Keratinocyte (primary cell): Measurements from ENCODE around the gene IFT22. TPM values are rescaled to one million over a fixed set of nuclear protein-coding genes. Genes with fewer than 3 reads are reported as not detected.

Experiments used
- DNase-seq: peaks from one replicate; pipeline ENCODE4 v3.0.0-alpha.2; 2011; ENCODE audit warnings: low read depth, missing footprints, low spot score
- FAIRE-seq: peaks from 2 replicates; lab custom pipeline; 2011; peaks lifted over from hg19 to GRCh38; lab: Jason Lieb, UNC
- H2AFZ ChIP-seq: 2 replicates; pipeline ENCODE4 v1.6.0; 2012; ENCODE audit warnings: low read length, control low read depth, inconsistent platforms; ENCODE audit not compliant: control insufficient read depth
- H3K27ac ChIP-seq: 2 replicates; pipeline ENCODE4 v1.5.1; 2011; ENCODE audit warnings: low read length; ENCODE audit not compliant: control insufficient read depth, insufficient read depth
- H3K27me3 ChIP-seq: 3 replicates; pipeline ENCODE4 v1.6.0; 2011; ENCODE audit warnings: low read length; ENCODE audit not compliant: control insufficient read depth, insufficient read depth; ENCODE audit errors: extremely low read depth
- H3K36me3 ChIP-seq, 2 experiments: 2 replicates in 1 of 2; 3 replicates in 1 of 2; pipeline ENCODE4 v1.5.1; 2011; ENCODE audit warnings: low read length in 2 of 2, mild to moderate bottlenecking in 1 of 2; ENCODE audit not compliant: control insufficient read depth in 2 of 2, insufficient read depth in 2 of 2; ENCODE audit errors: extremely low read depth in 1 of 2
- H3K4me1 ChIP-seq: 3 replicates; pipeline ENCODE4 v1.5.1; 2011; ENCODE audit warnings: low read length; ENCODE audit not compliant: control insufficient read depth, insufficient read depth; ENCODE audit errors: extremely low read depth
- H3K4me2 ChIP-seq: 3 replicates; pipeline ENCODE4 v1.6.0; 2011; ENCODE audit warnings: low read depth, low read length; ENCODE audit not compliant: control insufficient read depth, insufficient read depth; ENCODE audit errors: extremely low read depth
- H3K4me3 ChIP-seq, 3 experiments: fragments of 200-600 bp in 1 of 3; sonication (generic) in 1 of 3; 2 replicates in 2 of 3; 3 replicates in 1 of 3; pipeline ENCODE4 v1.5.1; 2011 to 2016; ENCODE audit warnings: low read length in 3 of 3, mild to moderate bottlenecking in 3 of 3, control low read depth in 2 of 3, inconsistent platforms in 1 of 3, low read depth in 1 of 3, mixed read lengths in 1 of 3, mixed run types in 1 of 3, moderate library complexity in 1 of 3; ENCODE audit not compliant: control insufficient read depth in 2 of 3, insufficient read depth in 2 of 3; ENCODE audit errors: extremely low read depth in 1 of 3
- H3K79me2 ChIP-seq: 2 replicates; pipeline ENCODE4 v1.6.0; 2012; ENCODE audit warnings: low read length; ENCODE audit not compliant: control insufficient read depth, insufficient read depth
- H3K9ac ChIP-seq: 3 replicates; pipeline ENCODE4 v1.6.0; 2011; ENCODE audit warnings: low read length; ENCODE audit not compliant: control insufficient read depth, insufficient read depth; ENCODE audit errors: extremely low read depth
- H3K9me1 ChIP-seq: 3 replicates; pipeline ENCODE4 v1.6.0; 2011; ENCODE audit warnings: low read length; ENCODE audit not compliant: control insufficient read depth, insufficient read depth; ENCODE audit errors: extremely low read depth
- H3K9me3 ChIP-seq: 2 replicates; pipeline ENCODE4 v1.5.1; 2012; ENCODE audit warnings: low read depth, low read length; ENCODE audit not compliant: control insufficient read depth
- H4K20me1 ChIP-seq: 3 replicates; pipeline ENCODE4 v1.6.0; 2011; ENCODE audit warnings: low read length; ENCODE audit not compliant: control insufficient read depth, insufficient read depth; ENCODE audit errors: extremely low read depth
- EZH2 ChIP-seq: IDR thresholded peaks from one replicate; pipeline ENCODE4 v1.6.1; 2012; ENCODE audit warnings: inconsistent platforms, mild to moderate bottlenecking, low read length, moderate library complexity
- dilution Hi-C: fragments of 300-500 bp; cut with MboI; formaldehyde crosslinking; loops from one replicate; pipeline ENCODE4 v1.7.0; 2020; ENCODE audit warnings: low sequenced_read_pairs; ENCODE audit not compliant: extremely low pct_ligation_motif_present
- polyA plus RNA-seq, 5 experiments: library from polyadenylated mRNA; depleted of rRNA in 3 of 5; stranded (reverse) in 3 of 5; stranded (forward) in 1 of 5; unstranded in 1 of 5; fragments of >200 nt; gene quantifications; 1 replicate in 1 of 5; 2 replicates in 3 of 5; 3 replicates in 1 of 5; pipeline versions ENCODE4 v1.2.1 to v1.2.3, GENCODE V29; 2011 to 2012; ENCODE audit warnings: missing spikeins in 2 of 5, low read depth in 1 of 5, low replicate concordance in 1 of 5
- TF ChIP-seq, protein P1 (sequence below), 3 experiments: IDR thresholded peaks in 1 of 3; conservative IDR thresholded peaks in 1 of 3; optimal IDR thresholded peaks in 1 of 3; 2 replicates in 2 of 3; 3 replicates in 1 of 3; pipeline versions ENCODE3 to v1.5.1; 2011; ENCODE audit warnings: low read length in 3 of 3, mild to moderate bottlenecking in 3 of 3, moderate library complexity in 2 of 3, control low read depth in 1 of 3, inconsistent platforms in 1 of 3; ENCODE audit not compliant: insufficient read depth in 2 of 3; ENCODE audit errors: extremely low read depth in 1 of 3

The IFT22 gene
- polyA plus RNA-seq, 1 donor (not counting 4 experiments of a cell fraction or from before 2014, with no cell fraction given) = 29.4 TPM

- Histone ChIP-seq H3K9me3 (no peaks in the 10 kb centered on the region), H3K9me1 (no peaks in the 10 kb centered on the region), H3K79me2 (no peaks in the 10 kb centered on the region), H2AFZ (no peak overlapping the region), H3K27ac (no peak overlapping the region), H3K4me2 (no peak overlapping the region), H3K4me1 (peaks cover 7% of the 10 kb centered on the region), H3K4me3 (no peak overlapping the region), H3K27me3 (no peaks in the 10 kb centered on the region), H4K20me1 (peaks cover 3% of the 10 kb centered on the region), H3K36me3 (no peaks in the 10 kb centered on the region), H3K9ac (no peak overlapping the region)
- dilution Hi-C loops = no loop called here
- DNase-seq = no peak
- no peak for TF ChIP-seq EZH2
- TF ChIP-seq, protein P1, sequence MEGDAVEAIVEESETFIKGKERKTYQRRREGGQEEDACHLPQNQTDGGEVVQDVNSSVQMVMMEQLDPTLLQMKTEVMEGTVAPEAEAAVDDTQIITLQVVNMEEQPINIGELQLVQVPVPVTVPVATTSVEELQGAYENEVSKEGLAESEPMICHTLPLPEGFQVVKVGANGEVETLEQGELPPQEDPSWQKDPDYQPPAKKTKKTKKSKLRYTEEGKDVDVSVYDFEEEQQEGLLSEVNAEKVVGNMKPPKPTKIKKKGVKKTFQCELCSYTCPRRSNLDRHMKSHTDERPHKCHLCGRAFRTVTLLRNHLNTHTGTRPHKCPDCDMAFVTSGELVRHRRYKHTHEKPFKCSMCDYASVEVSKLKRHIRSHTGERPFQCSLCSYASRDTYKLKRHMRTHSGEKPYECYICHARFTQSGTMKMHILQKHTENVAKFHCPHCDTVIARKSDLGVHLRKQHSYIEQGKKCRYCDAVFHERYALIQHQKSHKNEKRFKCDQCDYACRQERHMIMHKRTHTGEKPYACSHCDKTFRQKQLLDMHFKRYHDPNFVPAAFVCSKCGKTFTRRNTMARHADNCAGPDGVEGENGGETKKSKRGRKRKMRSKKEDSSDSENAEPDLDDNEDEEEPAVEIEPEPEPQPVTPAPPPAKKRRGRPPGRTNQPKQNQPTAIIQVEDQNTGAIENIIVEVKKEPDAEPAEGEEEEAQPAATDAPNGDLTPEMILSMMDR (optimal IDR thresholded peaks at IDR 0.05 in 1 of 3, IDR thresholded peaks at IDR 0.05 in 1 of 3, conservative IDR thresholded peaks at IDR 0.05 in 1 of 3; ENCODE audit: extremely low read depth in 1 of 3, insufficient read depth in 2 of 3, low read length in 3 of 3) = no peak
- no peak for FAIRE-seq
Measured at GRCh38 chr7:101332026-101332425, 10.4 kb upstream of the IFT22 start.

DNA sequence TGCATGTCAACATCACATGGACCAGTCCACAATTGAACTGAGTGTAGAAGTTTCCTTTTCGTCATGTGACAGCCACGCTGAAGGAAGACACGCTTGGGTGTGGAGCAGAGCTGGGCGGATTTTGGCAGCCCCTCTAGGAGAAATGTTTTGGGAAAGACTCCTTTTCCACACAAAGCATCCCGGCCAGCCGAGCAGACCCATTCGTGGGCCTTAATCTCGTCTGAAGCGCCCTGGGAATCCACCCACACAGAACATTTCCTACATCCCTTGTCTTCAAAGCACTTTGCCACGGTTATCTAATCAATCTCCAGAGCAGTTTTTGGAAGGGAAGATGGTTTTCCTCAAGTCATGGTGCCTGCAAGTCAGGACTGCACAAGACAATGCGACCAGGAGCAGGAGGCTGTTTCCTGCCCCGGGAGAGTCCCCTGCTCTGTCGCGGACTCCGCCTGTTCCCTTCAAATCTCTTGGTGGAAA is 8.4 kb upstream of the IFT22 start:
- TF ChIP-seq EZH2 = no peak
- TF ChIP-seq, protein P1 (optimal IDR thresholded peaks at IDR 0.05 in 1 of 3, IDR thresholded peaks at IDR 0.05 in 1 of 3, conservative IDR thresholded peaks at IDR 0.05 in 1 of 3; ENCODE audit: extremely low read depth in 1 of 3, insufficient read depth in 2 of 3, low read length in 3 of 3) = no peak
- no peaks in the 10 kb centered on the region for H3K9me3 ChIP-seq
- H3K4me2 ChIP-seq = peak overlapping the region; percentile 27
- H3K9ac ChIP-seq = no peak overlapping the region
- H3K4me1 ChIP-seq = peaks cover 7% of the 10 kb centered on the region
- no peak overlapping the region for H3K4me3 ChIP-seq
- H3K36me3 ChIP-seq = no peaks in the 10 kb centered on the region
- no peaks in the 10 kb centered on the region for H3K79me2 ChIP-seq
- FAIRE-seq = no peak
- H2AFZ ChIP-seq = peak overlapping the region; percentile 44
- peaks cover 3% of the 10 kb centered on the region for H4K20me1 ChIP-seq
- no peaks in the 10 kb centered on the region for H3K27me3 ChIP-seq
- H3K9me1 ChIP-seq = no peaks in the 10 kb centered on the region
- H3K27ac ChIP-seq = no peak overlapping the region
- dilution Hi-C loops = no loop called here
- no peak for DNase-seq
